ENCODE measurements around the gene FAM168B.

Gene FAM168B

DNA sequence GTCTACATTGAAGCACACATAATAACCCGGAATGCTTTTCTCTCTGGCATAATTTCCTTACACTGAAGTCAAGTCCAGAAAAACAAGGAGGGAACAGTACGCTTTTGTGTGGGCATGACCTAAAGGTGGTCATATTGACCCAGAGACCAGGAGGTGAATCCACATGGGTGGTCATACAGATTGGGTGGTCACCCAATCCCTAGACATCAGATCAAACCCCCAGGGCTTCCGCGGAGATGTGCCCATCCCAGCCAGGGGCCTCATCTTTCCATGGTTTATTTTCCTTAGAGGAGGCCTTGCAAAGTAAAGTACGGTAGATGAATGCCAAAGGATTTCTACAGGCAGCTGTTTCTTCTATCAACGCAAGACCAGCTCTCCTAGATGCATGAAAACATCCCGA, 38.8 kb downstream of the FAM168B start:
- no peak for DNase-seq

DNA sequence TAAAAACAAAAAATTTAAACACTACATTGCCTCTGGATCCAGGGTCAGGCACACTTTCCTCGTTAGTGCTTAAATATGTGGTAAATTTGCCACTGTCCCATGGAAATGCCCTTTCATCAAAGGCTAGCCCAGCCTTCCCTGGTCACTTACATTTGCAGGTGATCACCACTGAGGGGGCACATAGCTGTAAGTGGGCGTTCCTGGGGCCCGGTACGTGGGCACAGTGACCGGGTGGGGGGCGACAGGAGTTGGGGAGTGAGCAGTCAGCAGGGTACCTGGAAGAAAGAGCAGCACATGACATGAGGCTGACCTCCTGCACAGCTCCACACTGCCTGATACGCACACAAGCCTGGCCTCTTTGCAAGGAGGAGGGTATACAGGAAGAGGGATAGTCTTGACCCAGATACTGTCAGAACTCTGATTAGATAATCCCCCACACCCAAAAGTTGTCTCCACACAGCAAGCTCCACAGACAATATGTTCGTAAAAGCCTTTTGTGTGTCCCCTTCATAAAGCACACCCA, 40.5 kb downstream of the FAM168B start:
- no peak for DNase-seq

DNA sequence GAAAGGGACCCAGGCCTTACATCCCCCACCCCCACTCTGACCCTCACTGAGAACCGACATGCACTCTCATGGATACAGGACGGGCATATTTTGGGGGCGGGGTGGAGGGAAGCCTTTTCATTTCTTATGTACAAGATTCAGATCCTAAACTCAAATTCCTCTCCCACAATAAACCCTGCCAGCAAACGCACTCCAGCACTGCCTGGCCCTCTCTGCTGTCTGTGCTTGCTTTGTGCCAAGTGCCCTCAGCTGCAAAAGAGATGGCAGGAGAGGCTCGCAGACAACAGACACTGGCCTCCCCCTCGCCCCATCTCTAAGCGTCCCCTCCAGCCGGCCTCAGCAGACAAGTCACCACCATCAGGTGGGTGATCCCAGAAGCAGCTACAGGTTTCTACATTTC, 42.4 kb downstream of the FAM168B start:
- DNase-seq: no peak

DNA sequence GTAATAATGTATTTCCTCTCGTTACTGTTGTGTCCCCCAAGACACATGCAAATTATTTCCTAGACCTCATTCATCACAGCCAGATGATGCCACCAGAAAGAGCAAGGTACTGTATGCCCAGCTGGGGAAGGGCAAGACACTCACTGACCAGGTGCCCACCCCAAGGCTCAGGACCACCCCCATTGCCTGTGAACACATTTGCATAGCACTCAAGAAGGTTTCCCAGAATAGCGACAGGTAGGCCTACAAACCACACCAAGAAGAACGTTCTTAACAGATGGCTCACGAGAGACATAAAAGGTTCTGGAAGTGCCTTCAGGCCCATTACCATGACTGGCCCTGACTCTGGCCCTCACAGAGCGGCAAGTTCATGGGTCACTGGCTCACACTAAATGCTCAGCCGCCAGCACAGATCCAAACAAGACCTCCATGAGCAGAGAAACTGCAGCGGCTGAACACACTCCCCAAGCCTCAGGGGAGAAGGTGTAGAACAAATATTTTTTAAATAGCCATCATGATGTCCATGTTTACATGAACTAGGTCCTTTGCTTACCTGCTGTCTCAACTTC, 44.0 kb downstream of the FAM168B start:
- no peak for DNase-seq

DNA sequence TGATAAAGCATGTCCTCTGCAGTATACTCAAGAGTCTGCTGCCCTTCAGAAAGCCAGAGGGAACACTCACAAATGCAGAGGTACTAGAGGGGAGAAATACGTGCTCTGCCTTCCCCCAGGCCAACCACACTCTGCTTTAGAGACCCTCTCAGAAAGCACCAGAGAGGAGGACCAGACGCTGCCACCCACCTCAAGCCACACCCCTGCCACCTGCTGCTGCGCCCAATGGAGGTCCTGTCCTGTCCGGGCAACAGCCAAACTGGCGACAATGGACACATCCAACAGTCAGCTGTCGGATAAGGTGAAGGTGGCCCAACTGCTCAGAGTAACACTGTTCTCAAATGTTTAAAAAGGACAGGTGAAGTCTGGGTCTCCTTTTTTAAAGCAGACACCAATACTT, 44.6 kb downstream of the FAM168B start:
- no peak for DNase-seq

DNA sequence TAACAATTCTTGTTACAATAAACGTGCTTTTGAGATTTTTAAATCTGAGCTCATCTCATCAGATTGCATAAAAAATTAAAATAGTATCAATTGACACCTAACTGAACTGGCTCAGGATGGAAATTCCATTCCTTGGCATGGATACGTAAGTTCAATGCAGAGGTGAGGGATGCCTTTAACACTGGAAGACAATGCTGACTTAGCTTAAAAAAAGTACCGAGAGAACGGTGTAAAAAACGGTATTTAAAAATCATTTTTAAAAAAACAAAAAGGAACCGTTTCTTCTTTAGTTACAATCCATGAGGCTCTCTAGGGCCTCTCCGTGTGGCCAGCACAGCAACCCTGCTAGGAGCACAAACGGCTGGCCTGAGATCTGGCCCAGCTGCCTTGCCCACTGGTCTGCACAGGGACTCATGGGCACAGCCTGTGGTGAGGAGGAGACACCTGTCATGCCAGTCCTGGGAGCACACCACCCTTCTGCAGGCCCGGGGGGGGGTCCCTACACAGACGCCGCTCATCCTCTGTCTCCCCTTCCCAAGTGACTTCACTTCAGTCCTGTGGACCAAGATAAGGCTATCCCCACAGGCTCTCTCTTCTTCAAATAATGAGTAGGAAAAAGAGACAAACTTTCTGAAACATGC, 45.2 kb downstream of the FAM168B start:
- DNase-seq: no peak

DNA sequence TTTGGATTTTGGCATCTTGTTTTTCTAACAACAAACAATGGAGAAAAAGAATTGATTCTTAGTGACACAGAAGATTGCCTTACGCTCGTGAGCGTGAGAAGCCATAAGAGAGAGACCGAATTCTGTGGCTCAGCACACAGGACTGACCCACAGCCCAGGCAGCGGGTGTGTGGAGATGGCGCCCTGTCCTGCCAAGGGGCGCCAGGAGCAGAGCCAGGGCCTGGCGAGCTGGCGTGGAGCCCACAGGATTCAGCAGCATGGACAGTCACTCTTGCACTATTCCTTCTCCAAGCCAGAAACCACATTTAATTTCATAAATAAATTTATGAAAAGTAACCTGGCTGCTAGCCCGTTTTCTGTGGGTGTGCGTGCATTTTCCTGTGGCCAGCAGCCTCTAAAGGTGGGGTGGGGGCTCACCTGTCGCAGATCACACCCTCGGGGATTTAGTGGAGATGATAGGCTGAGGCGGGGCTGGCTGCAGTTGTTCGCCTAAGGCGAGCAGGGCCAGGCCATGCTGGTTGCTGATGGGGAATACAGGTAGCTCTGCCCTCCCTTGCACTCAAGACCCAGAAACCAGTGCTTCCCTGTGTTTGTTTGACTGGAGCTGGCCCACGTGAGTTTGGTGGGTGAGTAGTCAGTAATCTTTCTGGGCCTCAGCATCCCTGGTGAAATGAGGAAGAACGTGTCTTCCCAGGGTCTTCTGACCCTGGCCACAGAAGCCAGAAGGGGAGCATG, 46.2 kb downstream of the FAM168B start:
- DNase-seq: no peak

DNA sequence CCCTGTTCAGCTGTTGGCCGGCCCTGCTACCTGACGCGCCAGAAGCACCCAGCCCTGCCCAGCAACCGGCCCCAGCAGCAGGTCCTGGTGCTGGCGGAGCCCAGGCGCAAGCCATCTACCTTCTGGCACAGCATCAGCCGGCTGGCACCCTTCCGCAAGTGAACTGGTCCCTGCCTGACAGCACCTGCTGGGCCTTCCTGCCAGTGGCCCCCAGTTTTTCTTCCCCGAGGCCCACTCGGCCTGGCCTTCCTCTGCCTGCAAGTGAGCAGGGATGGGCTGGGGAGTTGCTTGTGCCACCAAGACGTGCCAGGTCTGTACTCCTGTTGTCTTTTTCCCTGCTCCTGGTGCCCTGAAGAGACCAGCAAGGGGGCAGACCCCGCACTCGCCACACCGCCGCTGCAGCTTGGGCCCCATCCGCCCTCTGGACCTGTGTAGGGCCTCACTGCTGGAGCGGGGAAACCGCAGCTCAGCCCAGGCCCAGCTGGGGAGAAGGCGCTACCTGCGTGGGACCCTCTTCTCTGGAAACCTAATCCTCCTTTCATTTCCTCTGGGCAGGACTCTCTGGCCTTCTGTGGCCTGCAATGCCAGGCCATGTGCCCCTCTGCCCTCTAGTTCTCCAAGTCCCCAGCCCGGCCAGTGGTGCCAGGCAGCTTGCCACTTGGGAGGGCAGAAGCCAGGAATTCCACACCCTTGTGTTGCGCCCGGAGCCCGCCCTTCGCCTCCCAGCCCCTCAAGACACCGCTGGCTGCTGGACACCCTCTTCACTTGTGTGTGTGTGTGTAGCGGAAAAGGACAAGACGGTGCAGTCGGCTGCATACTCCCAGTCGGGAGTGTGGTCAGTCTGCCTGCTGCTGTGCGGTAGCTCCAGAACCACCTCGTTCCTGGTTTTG, 47.0 kb downstream of the FAM168B start:
- no peak for DNase-seq

DNA sequence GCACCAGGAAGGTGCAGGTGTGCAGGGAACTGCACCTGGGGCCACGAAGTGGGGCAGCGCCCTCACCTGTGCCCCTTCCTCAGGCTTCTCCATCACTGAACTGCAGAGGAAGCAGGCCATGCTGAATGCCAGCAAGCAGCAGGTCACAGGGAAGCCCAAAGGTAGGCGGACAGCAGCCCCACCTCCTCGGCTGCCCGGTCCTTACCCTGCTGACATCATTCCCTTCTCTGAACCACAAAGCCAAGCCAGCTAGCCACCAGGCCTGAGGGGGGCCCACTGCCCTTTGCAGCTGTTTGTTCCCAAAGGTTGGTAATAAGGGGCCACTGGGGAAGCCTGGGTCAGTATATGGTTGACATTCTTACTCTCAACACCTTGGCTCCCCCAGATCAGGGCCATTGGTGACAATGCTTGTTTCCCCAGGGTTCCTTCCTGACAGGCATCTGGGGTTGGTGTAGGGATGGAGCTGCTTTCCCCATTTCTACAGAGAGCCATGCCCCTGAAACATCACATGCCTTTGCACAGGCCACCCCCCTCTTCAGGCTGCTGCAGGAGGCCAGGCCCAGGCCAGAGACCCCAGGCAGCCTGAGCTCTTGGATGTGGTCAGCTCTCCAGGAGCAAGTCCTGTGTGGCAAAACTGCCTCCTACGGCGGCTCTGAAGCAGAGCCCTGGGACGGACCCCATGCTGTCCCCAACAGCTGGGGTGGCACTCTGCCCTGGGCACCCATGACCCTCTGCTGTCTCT, 47.8 kb downstream of the FAM168B start:
- no peak for DNase-seq

- no peak for DNase-seq
Measured at GRCh38 chr2:131044757-131045150, 48.5 kb downstream of the FAM168B start.

GRCh38 chr2:131044075-131044756, 49.0 kb downstream of the FAM168B start:
- DNase-seq: no peak

DNA sequence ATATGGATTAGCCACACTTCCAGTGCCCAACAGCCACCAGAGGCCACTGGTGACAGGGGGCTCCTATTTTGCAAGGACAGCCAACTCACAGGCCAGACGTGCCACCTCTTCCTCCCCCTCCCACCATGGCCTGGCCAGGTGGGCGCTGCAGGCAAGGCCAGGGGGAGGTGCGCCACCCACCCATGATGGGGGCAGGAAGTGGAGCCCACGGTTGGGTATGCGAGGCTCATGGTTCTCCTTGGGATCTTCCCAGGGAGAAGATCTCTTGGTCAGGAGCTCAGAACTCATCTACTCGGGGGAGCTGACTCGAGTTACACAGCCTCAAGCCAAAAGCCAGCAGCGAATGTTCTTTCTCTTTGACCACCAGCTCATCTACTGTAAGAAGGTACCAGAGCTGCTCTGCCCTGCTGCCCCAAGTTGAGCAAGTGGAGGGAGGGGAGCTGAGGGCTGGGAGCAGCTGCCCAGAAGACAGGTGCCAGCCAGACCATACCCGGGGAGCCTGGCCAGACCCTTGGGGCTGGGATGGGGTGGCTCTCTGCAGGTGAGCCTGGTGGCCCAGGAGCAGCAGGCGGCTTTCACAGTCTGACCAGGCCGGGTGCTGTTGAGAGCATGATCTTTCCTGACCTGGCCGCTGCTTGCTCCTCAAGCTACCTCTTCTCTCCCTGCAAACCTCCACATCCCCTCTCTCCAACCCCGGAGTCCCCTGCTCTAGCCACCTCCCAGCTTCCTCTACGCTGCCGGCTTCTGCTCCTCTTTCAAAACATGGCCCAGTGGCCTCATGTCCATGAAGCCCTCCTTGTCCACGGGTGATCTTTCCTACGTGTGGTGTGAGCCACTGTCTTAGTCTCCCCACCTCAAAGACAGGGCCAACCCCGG, 49.8 kb downstream of the FAM168B start:
- DNase-seq: no peak

DNA sequence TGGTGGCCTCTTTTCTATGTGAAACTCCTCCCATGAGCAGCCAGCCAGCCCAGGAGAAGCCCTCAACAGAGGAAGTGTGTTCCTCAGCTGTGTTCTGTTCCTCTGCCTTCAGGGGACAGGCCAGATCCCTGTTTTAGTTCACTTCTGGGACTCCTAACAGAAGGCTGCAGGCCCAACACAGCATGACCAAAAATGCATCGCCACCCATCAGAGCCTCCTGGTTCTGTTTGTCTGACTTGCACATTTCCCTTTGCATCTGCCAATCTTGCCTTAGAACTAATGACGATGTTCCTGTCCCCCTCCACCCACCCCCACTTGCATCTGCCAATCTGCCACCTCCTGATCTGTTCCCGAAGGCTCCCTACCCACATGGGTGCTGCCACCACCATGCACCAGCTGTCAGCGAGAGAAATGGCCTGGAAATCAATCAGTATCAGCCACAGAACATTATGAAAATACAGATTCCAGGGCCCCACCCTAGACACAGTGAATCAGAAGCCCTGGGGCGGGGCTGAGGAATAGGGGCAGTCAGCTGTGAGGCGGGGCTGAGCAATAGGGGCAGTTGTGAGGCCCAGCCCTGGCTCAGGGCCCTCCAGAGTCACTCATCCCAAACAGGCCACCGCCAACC, 51.0 kb downstream of the FAM168B start:
- DNase-seq: peak; percentile 53

GRCh38 chr2:131041402-131042147, 51.7 kb downstream of the FAM168B start:
- no peak for DNase-seq

- DNase-seq: no peak
Measured at GRCh38 chr2:131040661-131041401, 52.4 kb downstream of the FAM168B start.

DNA sequence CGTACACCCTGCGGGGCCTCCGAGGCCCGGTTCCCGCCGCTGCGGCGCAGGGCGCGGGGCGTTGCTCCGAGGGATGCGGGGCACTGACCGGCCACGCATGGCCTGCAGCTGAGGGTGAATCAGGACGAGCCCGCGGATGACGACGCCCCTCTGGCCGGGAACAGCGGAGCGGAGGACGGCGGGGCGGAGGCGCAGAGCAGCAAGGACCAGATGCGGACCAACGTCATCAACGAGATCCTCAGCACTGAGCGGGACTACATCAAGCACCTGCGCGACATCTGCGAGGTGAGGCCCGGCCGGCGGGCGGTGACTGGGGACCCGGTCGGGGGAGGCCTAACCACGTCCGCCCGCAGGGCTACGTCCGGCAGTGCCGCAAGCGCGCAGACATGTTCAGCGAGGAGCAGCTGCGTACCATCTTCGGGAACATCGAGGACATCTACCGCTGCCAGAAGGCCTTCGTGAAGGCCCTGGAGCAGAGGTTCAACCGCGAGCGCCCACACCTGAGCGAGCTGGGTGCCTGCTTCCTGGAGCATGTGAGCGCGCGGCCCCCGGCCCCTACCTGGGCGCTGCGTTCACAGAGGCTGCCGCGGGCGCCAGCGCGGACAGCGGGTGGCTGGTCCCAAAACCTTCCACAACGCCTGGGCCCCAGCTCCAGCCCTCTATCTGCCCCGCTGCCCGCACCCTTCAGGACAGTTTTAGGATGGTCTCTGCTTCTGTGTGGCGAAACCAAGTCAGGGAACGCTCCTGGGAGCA, 53.2 kb downstream of the FAM168B start:
- no peak for DNase-seq

GRCh38 chr2:131039535-131039907, 53.7 kb downstream of the FAM168B start:
- no peak for DNase-seq

DNA sequence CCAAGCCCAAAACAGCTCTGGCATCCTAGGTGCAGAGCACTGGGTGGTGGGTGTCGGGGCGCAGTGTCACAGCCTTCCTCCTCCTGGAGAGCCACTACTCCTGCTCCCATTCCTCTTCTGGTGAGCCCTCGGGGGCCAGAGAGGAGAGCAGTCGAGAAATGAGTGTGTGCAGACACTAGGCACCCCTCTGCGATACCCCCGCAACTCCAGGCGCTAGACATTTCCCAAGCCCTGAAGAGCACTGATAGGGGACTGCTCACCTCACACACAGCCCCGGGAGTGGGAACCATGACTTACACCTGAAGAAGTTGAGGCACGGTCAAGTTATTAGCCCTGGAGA, 54.2 kb downstream of the FAM168B start:
- DNase-seq: no peak

Data from NCI-H2171 treated with DMSO at 0.1 percent for 48 hours (cell line).